Activated CD8-positive, alpha-beta memory T cell treated with anti-CD3 and anti-CD28 coated beads for 4 hours (primary cell): ENCODE measurements around the gene TGM1.

Experiments
- DNase-seq, 2 donors: peaks; one replicate each; pipeline ENCODE4 v3.0.0-alpha.2; 2020; ENCODE audit warnings: low read depth in 2 of 2

Gene TGM1

DNA sequence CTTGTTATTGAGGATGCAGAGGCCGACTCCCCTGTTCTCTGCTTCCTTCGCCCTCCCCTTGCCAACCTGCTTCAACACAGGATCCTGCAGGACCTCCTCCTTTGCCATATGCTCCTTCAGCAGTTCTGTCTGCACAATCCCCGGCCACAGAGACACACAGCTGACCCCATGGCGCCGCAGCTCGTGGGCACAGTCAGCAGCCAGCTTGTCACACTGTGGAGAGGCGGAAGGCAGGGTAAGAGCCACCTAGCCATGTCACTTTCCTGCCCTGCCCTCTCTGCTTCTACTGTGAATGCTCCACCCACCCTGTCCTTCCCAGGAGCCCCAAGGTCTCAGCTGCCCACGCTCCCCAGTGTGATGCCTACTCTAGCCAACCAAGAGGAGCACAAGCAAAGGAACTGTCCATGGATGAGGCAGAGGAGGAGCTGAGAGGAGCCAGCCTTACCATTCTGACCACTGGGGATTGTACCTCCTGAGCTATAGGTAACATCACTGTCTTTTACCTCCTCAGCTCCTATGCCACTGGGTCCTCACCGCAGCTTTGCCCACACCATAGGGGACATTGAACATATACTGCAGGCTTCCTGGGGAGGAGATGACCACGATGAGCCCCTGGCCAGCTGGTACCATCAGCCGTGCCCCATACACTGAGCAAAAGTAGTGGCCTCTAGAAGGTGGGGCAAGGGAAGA is 29.3 kb upstream of the TGM1 start:
- DNase-seq = no peak

DNA sequence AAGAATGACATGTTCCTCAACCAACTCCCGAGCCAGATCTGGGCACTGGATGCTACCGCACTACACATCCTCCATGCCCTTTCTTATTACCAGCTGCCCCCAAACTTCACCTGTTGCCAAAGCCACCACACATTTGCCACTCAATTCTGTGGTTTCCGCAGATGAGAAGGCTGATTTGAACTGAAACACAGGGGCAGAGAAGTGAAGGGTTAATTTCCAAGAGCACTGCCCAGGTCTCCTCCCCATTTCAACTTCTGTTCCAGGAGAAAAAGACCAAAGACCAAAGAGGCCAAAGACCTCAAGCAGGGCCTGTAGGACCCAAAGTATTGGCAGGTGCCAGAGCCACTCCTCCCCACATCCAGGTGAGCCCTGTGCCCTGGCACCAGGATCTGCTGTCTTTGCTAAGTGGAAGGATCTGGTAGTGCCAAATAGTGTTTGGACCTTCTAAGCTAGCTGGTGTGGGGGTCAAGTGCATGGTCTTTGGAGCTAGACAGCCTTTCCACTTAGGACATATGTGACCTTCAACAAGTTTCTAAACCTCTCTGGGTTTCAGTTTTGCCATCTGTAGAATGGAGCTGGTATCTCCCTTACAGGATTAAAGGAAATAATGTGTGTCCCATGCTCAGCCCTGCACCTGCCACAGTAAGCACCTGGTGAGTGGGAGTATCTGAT is 28.6 kb upstream of the TGM1 start:
- no peak for DNase-seq

DNA sequence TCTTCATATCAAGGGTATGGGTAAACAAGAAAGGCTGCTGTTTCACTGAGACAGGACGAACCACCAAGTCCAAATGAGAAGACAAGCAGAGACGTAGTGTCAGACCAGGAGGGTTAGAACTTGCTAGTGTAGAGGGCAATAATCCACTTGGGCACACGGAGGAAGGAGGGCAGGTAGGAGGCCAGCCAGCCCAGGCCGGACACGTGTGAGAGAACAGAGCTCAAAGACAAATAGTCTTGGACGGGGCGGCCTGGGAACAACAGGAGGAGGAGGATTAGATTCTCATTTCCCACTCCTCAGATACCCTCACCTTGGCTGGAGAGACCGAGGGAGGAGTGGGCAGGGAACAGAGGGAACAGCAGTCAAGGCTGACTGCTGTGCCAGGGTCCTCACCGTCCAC is 27.8 kb upstream of the TGM1 start:
- DNase-seq = no peak

- no peak for DNase-seq
These were observed 26.8 kb upstream of the TGM1 start for GRCh38 chr14:24289649-24290280.

DNA sequence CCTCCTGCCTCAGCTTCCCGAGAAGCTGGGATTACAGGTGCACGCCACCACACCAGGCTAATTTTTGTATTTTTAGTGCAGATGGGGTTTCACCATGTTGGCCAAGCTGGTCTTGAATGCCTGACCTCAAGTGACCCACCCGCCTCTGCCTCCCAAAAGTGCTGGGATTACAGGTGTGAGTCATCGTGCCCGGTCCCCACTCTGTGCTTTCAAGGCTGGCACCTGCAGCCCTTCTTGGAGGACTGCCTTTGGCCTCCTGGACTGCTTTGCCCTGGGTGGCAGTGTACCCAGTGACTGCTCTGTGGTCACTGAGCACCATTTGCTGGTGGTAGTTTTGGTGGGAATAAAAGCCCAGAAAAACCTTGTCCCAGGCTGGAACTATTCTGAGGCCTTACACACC is 24.0 kb upstream of the TGM1 start:
- no peak for DNase-seq

DNA sequence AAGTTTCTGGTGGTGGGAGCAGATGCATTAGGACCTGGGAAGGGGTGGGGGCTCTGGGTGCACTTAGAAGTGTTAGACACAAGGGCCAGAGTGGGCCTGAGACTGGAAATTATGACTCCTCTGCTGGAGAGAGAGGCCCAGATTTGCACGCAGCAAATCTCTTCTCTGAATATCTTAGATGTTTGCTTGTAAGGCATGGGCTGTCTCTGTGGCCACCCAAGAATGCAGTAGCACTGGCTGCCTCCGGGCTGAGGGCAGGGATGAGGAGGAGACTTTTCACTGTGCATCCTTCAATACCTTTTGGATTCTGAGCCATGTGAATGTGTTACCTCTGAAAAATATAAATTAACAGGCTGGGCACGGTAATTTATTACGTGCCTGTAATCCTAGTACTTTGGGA is 22.4 kb upstream of the TGM1 start:
- DNase-seq = no peak

DNA sequence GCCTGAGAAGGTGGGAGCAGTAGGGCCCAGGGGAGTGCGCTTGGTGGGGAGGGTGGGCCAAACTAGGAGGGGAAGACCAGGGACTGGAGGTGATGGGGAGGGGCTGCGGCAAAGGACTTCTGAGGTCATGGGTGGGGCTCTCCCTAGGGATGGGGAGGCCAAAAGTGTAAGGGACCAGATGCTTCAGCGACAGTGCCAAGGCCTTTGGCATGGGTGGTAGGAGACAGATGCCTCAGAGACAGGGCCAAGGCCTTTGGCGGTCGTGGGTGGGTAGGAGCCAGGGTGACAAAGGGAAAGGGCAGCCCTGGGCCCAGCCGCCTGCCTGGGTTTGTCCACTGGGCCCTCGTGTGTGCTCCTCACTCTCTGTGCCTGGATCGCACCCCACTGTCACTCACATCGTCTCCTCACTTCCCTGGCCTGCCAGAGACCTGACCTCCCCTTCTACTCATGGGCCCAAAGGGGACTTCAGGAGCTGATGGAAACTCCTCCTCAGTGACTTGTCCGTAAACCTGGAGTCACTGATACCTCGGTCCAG is 21.6 kb upstream of the TGM1 start:
- DNase-seq = no peak

DNA sequence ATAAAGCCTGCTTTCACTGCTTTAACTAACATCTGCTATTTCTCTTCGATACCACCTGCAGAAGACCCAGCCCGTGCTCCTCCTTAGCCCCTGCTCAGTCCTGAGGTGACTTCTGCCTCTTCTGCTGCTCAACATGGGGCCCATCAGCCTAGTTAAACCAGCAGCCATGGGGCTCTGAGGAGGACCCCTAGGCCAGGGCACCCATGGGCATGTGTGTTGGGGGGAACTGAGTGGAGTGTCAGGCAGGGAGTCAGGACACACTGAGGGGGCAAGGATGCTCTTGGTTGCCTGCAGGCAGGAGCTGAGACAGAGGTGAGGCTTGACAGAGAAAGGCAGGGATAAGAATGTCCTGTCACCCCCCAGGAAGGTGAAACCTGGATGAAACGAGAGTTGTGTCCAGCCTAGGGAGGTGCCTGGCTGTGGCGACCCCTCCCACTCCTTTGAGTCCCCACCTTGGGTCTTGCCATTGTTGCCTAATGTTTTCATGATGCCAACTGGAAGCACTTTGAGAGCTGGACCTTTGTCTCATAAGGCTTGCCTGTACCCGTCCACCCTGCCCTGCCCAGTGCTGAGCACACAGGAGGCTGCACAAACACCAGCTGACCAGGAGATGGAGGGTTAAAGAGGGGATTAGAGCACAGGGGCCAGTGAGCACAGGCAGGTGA is 21.0 kb upstream of the TGM1 start:
- DNase-seq = no peak

- no peak for DNase-seq
These were observed 19.8 kb upstream of the TGM1 start for GRCh38 chr14:24282736-24283135.

- DNase-seq = no peak
These were observed 18.7 kb upstream of the TGM1 start for GRCh38 chr14:24281636-24282035.

- DNase-seq = no peak
These were observed 18.0 kb upstream of the TGM1 start for GRCh38 chr14:24280797-24281460.

- DNase-seq = no peak
These were observed 16.6 kb upstream of the TGM1 start for GRCh38 chr14:24279301-24280186.

DNA sequence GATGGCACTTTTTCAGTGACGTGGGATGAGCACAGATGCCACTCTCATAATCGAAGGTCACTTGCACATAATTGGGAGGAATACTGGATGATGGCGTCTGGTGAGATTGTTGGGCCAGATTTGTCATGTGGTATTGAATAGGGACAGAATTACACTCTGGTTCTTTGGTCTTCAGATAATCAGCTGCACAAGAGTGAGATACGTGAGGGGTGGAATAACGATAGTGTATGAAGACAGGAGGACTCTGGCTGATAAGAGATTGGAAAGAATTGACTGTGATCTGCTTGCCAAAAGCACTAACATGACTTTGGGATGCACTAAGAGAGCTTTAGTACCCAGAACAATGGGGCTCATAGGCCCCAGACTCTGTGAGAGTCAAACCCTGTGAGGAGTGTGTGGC is 15.4 kb upstream of the TGM1 start:
- DNase-seq = no peak

GRCh38 chr14:24277606-24278321 is 14.8 kb upstream of the TGM1 start:
- DNase-seq = no peak

DNA sequence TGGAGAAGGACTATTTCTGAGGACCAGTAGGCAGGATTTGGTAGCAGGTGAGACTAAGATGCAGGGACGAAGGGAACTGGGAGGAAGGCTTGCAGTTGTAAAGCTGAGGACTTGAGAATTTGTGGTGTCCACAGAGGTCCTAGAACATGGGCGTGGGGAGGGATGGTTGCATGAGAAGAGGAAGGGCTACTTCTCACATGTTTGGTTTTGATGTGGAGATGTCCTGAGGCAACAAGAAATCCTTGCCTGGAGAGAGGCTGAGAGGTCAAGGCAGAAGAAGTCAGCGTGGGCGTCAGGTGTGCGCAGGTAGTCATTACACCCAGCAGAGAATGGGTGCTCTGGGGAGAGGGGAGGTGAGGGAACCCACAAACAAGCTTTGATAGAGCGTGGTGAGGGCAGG is 14.1 kb upstream of the TGM1 start:
- DNase-seq = no peak

DNA sequence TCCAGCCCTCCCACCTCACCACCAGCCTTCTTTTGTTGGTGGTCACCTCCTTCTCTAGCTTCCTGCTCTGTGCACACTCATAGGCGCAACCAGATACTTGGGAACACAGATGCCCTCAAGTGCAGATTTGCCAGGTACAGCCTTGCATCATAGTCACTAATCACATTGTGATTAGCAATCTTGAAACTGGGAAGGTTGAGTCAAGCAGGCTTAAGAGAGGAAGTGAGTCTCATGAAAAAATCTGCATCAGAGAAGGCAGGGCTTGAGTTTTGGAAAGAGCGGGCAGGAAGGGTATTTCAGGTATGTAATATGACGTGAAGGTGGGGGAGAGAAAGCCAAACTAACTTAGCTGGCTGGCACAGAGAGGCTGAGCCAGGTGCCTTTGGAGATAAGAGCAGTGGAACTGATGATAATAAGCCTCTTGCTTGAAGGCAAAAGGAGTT is 11.1 kb upstream of the TGM1 start:
- peak in 1 of 2 donors; percentile 23 for DNase-seq

DNA sequence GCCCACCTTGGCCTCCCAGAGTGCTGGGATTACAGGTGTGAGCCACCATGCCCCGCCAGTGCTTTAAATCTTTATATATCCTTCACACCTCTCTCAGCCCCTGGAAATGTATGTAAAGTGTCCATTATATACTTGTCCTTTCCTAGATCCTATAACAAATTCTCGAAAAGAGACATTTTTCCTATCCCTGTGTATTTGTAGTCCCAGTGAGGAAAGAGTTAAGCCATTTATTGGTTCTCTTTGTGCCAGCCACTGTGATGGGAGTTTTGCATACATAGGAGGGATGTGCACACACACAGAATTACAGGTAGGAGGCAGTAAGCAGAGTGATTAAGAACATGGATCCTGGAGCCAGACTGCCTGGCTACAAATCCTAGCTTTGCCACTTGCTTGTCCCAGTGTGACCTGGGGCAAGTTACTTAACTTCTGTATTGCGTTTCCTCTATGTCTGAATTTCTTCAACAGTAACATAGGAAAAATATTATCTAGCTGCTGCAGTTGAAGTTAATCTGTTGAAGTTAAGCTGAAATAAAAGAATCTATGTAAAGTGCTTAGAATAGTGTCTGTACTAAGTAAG is 10.5 kb upstream of the TGM1 start:
- DNase-seq = no peak

- no peak for DNase-seq
These were observed 9.5 kb upstream of the TGM1 start for GRCh38 chr14:24272467-24272866.

DNA sequence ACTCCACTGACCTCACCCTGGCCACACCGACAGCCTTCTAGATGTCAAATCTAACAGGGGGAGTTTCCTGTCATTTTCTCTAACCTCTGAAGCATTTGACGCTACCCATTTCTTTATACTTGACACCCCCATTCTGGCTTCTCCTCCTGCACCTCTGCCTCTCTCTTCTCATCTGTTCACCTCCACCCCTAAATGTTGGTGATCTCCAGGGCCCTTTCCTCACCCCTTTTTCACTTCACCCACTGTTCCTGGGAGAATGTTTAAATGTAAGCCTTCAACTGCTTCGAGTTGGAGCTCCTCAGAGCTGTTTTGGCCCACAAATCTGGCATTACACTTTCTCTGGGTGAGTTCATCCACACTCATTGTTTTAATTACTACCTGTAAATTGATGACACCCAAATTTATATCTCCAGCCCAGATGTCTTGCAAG is 8.9 kb upstream of the TGM1 start:
- no peak for DNase-seq
